ENCODE results near the gene C7orf33.
A peak's percentile ranks its signal among the peaks of the same experiment; 100 is the strongest.
"Not testable (repeated sequence)": the region's sequence is repeated elsewhere in the genome, so short reads cannot be mapped to it uniquely, and the experiment has no call there.

C7orf33 gene

GRCh38 chr7:148581624-148582023 lies 8.9 kb upstream of the C7orf33 start:
- DNase-seq, result no peak

DNA sequence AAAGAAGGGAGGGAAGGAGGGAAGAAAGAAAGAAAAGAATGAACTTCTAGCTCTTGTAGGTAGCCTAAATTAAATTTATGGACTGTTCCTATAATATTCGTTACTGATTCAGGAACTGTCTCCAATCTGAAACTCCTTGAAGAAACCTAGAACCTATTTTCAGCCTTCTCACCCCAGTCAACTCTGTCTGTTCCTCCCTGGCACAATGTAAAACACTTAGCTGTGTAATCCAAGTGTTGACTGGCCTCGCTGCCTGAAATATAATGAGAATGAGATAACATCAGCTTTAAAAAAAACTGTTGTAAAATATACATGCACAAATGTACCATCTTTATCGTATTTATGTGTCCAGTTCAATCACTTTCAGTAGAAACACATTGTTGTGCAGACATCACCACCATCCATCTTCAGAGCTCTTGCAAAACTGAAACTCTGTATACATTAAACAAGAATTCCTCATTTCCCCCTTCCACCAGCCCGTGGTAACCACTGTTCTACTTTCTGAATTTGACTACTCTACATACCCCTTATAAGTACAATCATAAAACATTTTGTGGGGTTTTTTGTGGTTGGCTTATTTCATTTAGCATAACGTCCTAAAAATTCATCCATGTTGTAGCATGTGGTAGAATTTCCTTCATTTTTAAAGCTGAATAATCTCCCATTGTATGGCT lies 6.3 kb upstream of the C7orf33 start:
- DNase-seq, result no peak

DNA sequence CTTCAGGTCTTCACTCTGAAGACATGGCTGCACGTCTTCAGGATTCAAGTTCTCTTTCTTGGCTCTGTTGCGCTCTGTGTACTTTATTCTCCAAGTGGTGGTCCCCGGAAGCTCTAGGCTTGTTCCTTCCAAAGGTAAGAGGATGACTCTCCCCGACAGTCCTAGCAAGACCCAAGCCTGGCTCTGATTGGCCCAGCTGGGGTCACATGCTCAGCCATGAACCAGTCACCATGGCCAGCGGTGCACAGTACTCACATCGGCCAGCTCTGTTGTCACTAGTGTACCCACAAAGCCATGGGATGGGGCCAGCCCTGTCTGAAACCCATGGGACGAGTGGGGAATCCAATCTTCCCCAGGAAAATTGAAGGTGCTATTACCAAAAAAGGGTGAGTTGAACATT lies 5.2 kb upstream of the C7orf33 start:
- DNase-seq, result no peak

GRCh38 chr7:148587076-148587475 lies 3.5 kb upstream of the C7orf33 start:
- DNase-seq, result no peak

- no peak for DNase-seq
Observed at GRCh38 chr7:148588168-148588567, 2.4 kb upstream of the C7orf33 start.

DNA sequence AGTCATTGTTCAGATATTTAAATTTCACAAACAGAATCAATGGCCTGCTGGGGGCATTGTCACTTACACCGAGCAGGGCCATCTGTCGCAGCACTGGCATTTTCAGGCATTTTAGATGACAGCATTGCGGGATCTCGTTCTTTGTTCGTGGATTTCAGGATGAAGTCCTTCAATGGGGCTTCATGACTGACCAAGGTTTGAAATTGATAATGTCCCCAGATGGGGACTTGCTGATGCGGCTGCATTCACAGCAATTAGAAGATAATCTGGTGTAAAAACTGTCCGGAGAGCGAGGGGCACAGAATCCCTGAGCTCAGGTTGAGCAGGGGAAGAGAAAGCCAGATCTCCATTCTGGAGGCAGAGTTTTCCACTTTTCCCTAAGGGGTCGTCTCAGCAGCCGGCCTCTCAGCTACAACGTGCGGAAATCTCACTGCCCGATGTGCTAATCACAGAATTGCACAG lies 1.9 kb upstream of the C7orf33 start:
- DNase-seq, result no peak

DNA sequence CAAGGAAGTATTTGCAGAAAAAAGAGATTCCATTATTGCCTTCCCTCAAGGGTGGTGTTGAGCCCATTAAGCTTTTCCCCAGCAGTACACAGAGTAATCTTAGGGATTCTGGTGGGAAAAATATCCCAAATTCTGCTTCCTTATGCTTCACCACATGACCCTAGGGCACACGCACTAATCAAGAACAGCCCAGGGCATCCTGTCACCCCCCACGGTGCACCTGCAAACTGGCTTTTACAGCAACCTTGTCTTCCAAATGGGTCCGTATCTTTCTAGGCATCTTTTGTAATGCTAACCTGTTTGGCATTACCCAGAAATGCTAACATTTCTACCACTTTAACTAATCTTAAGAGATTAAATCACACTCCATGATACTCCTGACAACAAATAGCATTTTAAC lies 926 bp upstream of the C7orf33 start:
- no peak for DNase-seq

DNA sequence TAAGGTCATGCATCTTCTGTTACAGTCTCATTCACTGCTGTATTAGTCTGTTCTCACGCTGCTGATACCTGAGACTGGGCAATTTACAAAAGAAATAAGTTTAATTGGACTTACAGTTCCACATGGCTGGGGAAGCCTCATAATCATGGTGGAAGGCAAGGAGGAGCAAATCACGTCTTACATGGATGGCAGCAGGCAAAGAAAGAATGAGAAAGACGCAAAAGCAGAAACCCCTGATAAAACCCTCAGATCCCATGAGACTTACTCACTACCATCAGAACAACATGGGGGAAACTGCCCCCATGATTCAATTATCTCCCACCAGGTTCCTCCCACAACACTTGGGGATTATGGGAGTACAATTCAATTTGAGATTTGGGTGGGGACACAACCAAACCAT lies 5.8 kb downstream of the C7orf33 start:
- DNase-seq, result not testable (repeated sequence)

DNA sequence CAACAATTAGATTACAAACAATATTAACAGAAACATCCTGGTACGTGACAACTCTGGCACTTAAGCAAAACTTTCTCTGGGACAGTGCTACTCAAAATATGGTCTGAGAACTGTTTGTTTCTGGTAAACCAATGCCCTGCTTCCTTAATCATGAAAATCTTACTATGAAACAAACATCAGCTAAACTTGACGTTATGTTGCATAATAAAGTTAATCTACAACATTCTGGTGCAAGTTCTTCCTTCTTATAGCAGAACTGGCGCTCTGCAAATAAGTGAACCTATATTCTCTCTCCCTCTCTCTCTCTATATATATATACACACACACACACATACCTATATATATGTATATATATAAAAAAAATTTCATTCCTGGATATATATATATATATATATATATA lies 7.8 kb downstream of the C7orf33 start:
- no peak for DNase-seq

GRCh38 chr7:148605350-148605749 lies 14.8 kb downstream of the C7orf33 start:
- DNase-seq, result no peak

DNA sequence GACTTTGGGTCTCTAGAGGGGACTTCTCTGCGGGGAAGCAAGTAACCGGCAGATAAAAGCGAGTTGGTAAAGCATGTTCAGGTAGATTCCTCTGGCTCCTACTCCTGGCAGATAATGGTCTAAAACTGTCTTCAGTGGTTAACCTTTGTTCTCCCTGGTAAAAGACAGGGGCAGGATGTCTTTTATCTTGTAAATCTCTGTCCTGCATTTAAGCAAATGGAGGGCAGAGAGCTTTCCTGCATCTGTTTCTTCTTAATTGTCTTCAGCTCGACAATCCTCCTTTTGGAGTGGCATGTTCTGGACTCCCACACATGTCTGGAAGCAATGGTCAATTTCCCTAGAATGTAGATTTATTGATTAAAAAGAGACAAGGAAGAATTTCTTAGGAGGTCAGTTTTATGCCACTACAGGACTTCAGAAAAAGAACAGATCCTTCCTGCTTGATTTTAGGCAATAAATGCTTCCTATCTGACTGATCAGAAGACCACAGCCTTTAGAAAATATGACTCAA lies 16.6 kb downstream of the C7orf33 start:
- no peak for DNase-seq

GRCh38 chr7:148609045-148609725 lies 18.6 kb downstream of the C7orf33 start:
- no peak for DNase-seq

GRCh38 chr7:148611692-148612091 lies 21.1 kb downstream of the C7orf33 start:
- no peak for DNase-seq

DNA sequence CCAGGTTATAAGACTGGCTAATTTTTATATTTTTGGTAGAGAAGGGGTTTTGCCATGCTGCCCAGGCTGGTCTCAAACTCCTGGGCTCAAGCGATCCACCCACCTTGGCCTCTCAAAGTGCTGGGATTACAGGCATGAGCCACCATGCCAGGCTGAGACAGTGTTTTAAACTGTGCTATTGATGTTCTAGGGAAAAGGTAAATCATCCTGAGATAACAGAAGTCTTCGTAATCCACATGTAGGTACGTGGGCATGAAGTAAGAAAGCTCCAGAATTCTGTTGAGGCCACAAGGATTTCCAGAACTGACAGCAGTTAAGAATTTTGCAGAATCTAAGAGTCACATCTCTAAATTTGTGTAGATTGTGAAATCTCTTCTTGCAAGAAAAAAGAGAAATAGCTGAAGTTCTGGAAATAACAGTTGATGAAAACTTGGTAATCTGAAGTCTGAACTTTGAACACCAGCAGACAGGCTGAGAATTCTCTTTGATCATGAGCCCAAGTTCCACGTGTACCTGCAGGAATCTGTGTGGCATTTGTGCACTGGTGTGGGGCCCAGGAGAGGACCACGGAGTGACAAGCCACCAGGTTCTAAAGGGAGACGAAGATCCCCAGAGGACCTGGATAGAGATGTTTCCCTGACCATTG lies 24.6 kb downstream of the C7orf33 start:
- no peak for DNase-seq

DNA sequence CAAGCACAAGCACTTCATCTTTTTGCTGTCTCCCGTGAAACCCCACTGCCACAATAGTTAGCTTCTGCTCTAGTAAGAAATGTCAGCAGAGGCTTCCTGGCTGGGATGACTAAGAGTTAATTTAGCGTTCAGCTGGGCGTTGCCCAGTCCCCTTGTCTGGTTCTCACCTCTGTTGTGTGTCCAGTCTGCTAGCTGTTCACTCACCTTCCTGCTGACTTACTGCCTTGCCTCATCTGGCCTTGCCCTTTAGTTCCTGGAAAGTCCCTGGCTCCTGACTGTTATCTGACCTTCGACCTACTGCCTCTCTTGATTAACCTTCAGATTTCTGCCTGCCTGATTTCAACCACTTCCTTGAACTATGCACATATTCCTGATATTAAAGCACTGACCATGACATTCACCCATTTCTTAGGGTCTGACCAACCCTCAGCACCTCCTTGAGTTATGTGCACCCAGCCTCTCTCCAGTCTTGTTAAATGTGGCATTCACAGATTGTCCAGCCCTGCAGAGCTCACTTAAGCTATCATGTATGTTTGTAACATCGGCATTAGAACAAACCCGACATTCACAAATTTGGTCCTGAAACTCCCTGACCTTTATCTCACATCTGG lies 30.3 kb downstream of the C7orf33 start:
- peak; percentile 39 for DNase-seq

- DNase-seq, result no peak
Observed at GRCh38 chr7:148621563-148621962, 31.0 kb downstream of the C7orf33 start.

GRCh38 chr7:148622887-148623585 lies 32.5 kb downstream of the C7orf33 start:
- no peak for DNase-seq

- DNase-seq, result no peak
Observed at GRCh38 chr7:148623586-148624282, 33.2 kb downstream of the C7orf33 start.

DNA sequence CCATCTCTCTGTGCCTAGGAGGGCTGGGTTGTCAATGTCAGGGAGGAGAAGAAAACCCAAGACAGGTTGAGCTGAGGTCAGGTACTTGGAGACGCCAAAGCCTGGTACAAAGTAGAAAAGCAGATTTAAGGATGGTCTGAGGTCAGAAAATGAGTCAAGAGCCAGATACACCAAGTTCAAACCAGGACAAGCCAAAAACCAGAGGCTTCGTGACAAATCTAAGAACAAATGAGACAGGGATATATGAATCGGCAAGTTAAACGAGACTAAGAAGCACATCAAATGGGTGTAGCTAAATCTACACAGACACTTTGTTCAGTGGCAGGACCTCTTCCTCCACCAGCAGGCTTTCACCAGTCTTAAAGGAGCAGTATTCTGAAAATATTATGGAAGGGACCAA lies 34.2 kb downstream of the C7orf33 start:
- no peak for DNase-seq

- no peak for DNase-seq
Observed at GRCh38 chr7:148625342-148625741, 34.8 kb downstream of the C7orf33 start.

DNA sequence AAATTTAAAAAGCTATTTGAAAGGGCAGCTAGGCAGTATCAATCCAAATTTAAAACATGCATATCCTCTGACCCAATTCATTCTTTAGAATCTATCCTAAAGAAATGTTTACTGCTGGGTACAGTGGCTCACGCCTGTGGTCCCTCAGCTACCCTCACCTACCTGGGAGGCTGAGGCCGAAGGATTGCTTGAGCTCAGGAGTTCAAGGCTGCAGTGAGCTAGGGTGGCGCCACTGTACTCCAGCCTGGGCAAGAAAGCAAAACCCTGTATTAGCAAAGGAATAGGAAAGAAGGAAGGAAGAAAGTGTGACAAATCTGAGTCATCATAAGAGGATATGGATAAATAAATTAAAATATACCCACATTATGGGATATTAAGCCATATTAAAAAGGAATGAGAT lies 36.3 kb downstream of the C7orf33 start:
- no peak for DNase-seq

DNA sequence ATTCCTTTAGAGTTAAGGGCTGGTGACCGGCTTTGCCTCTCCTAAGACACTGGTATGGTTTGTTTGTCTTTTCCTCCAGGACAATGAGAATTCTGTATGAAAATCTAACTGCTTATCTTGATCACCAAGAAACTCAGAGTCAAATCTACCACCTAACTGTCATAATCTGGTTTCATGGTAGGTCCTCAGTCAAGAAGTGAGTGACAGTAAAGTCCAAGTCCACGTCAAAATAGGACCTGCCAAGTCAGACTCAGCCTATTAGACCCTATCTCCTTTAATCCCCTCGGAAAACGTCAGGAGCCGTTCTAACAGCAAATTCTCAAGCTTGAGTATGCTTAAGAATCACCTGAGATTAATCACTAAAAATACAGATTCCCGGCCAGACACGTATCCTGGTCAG lies 37.4 kb downstream of the C7orf33 start:
- DNase-seq, result no peak
